Erythroblast (primary cell): Measurements from ENCODE around the gene IL6R.

Experiments
- GATA1 ChIP-seq: IDR thresholded peaks from 2 replicates; pipeline ENCODE4 v1.6.1; 2011; ENCODE audit warnings: low read depth, mild to moderate bottlenecking, control low read depth, low read length, moderate library complexity
- POLR2A ChIP-seq: IDR thresholded peaks from 2 replicates; pipeline ENCODE4 v1.6.1; 2011; ENCODE audit warnings: mild to moderate bottlenecking, low read length

- no peak for TF ChIP-seq GATA1
- TF ChIP-seq POLR2A, result no peak
Measured at GRCh38 chr1:154427173-154428139, 22.3 kb downstream of the IL6R start.
